ENCODE results near the gene TPH2.

The TPH2 gene

DNA sequence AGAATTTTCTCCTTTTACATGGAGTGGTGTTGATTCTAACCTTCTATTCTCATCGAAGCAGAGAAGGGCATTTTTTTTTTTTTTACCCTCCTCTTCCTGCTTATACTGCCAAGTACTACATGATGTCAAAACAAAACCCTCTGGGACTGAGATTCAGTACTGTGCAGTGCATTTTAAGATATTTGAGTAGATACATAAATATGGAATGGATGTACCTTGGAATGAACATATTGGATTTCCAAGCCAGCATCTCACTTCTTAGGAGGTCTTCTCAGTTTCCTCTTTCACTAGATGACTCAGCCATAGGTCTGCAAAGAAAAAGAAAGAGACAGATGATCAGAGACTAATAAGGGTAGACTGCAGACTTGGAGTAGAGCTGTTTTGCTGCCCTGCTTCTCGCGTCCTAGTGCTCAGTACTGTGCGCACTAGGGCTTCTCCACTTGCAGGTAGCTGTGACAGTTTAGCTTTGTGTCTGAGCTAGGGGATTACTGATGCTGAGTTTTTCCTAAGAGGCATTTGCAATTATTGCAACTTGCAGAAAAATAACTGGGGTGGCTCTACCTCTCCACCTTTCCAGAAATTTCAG is 20.4 kb downstream of the TPH2 start:
- DNase-seq (ENCODE audit: low spot score): no peak

DNA sequence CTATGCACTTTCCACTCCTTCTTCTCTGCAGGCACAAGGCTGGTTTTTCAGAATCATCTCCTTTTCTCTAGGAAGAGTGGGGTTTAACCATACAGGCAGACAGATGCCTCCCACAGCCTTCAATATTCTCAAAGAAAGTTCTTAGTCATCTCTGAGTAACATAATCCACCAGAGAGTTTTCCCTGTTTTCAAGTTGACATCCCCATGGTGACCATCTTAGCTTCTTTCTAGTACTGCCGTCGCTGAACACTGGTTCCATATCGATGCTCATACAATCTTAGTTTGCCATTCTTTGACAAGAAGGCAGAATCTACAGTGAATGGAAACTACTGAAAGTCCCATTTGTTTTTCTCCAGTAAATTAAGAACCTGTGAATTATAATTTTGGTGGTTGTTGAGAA is 28.6 kb downstream of the TPH2 start:
- no peak for DNase-seq (ENCODE audit: low spot score)

DNA sequence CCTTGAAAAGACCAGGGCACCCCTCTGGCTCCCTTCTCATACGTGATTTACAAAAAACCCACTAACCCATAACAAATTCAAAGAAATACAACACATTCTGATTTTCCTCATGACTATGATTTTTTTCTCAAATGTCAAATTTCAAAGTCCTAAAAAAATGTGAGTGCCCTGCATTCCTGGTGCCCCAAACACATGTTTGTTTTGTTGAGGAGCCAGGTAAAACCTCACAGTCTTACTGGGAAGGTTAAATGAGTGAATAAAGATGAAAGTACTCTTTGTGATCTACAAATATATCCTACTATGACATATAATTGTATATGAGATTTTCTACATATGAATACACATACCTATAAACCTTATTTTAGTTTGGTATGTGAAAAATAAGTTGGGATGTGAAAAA is 30.7 kb downstream of the TPH2 start:
- no peak for DNase-seq (ENCODE audit: low spot score)

DNA sequence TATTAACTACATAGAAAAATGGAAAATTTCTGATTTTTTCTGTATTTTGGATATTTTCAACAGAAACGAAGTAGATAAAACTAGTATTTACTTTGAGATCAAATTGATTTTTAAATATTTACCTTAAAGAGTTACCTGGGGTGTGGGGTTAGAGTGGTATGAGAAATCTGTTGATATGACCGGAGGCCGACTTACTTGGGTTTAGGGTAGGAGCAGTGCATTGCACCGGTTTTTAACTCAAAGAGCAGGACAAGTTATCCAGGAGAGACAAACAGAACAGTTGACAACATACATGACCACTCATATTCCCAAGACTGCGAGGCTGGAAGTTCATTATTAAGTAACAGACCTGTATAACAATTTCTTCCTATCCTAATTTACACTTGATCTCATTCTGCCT is 31.4 kb downstream of the TPH2 start:
- DNase-seq (ENCODE audit: low spot score): no peak

DNA sequence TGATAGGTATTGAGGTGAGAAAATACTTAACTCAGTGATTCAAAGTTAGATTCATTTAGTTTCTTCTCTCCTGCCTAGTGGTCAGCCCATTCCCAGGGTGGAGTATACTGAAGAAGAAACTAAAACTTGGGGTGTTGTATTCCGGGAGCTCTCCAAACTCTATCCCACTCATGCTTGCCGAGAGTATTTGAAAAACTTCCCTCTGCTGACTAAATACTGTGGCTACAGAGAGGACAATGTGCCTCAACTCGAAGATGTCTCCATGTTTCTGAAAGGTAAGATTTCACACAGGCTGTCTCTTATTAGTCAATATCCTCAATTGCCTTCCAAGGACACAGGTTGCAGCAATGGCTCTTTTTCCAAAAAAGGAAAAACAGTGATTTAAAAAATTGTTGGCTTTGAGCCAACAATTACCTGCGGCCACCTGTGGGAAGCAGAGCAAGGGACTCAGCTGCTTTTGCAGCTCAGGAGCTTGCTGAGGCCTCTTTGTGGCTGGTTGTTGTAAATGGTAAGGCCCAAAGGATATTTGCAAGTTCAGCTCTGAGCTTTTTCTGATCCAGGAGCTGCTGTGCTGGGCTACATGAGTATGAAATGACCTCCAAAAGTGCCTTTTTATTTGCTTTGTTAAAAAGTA is 33.9 kb downstream of the TPH2 start:
- no peak for DNase-seq (ENCODE audit: low spot score)

DNA sequence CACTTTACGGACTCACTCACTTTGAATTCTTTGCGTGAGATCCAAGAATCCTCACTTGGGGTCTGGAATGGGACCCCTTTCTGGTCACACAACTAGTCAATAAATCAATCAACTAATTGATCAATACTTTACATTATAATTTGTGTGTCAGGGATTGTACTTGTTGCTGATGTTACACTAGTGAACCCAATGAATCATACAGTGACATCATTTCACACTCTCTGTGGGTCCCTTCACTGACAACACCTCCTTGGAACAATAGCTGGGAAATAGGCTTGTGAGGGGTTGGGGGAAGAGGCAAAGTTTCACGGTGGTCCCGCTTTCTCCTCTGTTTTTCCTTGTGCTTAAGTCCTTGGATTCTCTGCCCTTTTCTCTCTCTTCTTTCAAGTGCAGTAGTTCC is 35.0 kb downstream of the TPH2 start:
- DNase-seq (ENCODE audit: low spot score): no peak

DNA sequence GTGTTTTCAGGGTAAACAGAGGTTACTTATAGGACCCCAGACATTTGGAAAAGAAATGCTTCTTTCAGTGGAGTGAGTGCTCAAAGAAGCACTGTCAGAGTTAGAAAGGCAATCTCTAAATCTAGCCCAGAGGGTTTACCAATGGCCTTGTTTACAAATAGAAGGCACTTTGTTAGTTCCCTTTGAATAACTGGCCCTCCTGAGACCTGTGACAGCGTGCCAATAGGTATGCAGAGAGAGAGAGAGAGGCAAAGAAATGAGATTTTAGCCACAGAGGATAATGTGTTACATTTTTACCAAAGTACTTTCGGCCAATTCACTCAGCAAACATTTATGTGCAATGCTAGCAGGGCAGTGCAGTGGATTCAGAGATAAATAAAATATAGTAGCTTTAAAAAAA is 41.9 kb downstream of the TPH2 start:
- DNase-seq (ENCODE audit: low spot score): no peak

DNA sequence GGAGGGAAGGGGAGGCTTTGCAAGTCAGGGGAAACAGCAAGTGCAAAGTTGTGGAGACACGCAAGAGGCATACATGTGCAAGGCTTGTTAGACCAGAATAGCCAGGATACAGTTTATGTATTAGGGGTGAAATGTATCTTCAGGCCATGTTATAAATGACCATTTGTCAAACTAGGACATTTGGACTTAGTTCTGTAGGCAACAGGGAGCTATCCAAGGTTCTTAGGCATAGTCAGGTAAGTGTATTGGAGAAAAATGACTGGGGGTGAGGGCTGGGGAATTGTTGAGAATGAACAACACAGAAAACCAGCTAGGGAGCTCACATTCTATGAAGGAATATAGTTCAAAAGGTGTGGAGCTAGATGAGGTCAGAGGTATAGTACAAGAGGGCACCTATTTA is 42.5 kb downstream of the TPH2 start:
- no peak for DNase-seq (ENCODE audit: low spot score)

DNA sequence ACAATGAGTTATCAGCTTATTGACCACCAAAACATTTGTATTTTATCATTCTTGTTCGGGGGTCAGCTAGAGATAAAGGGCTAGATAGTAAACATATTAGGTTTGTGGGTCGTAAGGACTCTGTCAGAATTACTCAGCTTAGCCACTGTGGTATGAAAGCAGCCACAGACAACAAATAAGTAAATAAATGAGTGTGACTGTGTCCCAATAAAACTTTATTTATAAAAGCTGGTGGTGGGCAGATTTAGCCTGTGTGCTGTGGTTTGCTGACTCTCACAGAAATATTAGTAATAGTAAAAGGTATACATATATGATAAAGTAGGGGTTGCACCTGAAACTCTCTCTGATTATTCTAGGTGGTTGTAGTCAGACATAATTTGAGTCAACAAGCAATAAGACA is 56.1 kb downstream of the TPH2 start:
- DNase-seq (ENCODE audit: low spot score): no peak

DNA sequence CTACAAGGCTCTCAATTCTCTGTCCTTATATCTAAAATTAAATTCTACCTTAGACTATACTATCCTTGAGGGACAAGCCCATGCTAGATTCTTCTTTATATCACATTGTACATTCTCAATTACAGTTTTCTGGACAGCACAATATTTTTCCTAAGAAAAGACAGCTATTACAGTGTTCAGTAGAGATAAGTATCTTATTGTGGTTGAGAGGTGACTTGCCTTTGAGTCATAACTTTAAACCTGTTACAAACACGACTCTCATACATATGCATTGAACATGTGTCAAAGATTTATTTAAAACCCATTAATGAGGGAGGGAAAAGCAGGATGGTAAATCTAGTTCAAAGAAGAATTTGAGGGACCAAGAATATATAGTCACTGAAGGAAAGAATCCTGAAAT is 61.1 kb downstream of the TPH2 start:
- DNase-seq (ENCODE audit: low spot score): no peak

DNA sequence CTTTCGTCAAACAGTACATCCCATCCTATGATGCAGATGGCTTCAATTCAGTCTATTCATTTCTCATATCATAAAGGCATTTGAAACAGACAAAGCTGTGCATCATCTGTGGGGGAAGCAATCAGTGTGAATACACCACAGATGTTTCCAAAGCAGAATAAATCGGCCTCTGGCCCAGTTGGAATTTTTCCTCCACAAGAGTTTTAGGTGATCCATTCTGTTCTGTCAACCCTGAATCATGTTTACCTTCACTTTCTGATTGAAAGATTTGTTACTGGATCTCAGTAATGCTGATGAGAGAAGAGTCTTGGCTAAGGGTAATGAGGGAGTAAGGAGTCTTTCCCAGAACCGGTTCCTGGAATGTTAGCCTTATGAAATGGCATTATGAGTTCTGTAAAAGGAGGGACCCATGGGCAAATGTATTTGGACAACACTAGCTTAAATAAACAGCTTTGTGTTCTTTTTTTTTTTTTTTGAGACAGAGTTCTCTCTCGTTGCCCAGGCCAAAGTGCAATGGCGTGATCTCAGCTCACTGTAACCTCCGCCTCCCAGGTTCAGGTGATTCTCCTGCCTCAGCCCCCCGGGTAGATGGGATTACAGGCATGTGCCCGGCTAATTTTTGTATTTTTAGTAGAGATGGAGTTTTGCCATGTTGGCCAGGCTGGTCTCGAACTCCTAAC is 62.5 kb downstream of the TPH2 start:
- no peak for DNase-seq (ENCODE audit: low spot score)

DNA sequence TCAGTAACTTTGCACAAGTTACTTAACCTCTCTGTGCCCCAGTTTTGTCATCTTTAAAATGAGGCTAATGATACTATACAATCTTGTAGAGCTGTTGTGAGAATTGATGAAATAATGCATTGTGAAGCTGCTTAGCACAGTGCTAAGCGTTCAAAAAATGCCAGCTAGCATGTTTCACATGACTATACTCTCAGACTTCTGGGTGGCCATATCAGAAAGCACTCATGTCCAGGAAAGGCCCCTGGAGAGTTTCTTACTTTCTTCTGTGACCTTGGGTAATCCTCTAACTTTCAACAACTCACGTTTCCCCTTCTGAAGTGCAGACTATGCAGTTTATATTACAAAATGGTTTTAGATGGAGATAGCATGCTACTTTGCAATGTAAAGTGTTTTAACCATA is 68.1 kb downstream of the TPH2 start:
- no peak for DNase-seq (ENCODE audit: low spot score)

DNA sequence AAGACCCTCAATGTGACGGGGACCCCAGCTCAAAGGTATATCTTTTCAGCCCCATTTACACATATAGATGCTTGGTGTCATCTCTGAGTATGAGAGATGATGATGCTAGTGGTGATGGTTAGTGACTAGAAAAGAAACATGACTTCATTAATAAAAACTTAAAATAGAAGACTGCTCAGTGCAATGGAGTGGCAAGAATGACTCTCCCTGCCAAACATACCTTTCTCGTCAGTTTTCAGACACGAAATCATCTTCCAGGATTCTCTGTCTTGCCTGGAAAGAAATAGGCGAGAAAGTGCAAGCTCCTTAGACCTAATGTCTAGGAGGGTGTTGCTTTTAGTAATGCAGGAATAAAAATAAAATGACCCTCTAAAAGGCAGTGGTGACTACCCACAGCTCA is 71.7 kb downstream of the TPH2 start:
- DNase-seq (ENCODE audit: low spot score): no peak

DNA sequence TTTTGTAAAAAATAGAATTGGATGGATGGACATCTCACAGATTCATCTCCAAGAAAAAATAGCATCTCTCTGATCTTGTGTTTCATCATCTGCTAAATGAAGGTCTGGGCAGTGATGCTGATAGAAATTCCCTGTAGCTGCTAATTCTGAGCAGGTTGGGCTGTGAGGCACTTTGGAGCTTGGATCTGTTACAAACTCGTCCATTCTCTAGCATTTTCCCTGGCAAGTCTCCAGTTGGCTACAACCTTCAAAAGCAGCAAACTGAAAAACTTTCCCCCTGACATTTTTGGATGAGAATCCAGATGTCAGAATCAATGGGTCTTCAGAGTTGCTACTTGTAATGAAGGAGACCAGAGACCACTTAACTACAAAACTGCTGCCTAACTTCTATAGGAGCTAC is 72.7 kb downstream of the TPH2 start:
- no peak for DNase-seq (ENCODE audit: low spot score)

DNA sequence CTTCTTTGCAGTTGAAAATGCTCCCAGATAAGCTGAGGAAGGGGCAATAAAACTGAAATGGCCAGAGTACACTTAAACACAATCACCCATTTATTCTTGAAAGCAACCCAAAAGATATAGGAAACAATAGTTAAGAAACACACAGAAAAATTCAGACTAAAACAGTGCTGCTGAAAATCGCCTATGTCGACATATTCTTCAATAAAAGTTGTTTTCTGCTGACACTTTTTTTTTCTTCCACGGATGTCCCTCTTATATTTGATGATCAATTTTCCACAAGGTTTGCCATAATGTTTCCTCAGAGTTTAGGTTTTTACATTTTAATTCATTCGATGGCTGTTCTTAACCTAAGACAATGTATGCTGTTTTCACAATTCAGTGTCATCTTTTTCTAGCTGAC is 74.2 kb downstream of the TPH2 start:
- no peak for DNase-seq (ENCODE audit: low spot score)

DNA sequence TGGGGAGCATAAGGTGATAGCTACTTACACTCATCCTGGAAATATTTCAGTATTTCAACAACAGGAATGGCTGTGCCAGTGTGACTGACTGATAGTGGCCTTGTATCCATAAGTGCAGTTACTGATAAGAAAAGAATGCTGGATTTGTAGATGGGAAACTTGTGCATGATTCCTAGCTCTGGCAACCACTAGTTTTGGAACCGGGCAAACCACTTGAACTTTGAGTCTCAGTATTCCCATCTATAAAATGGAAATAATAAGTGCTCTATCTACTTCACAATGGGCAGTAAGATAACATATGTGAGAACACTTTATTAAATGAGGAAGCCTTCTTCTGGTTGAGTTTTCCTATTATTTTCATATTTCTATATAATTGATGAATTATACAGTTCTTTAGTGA is 77.2 kb downstream of the TPH2 start:
- DNase-seq (ENCODE audit: low spot score): no peak

DNA sequence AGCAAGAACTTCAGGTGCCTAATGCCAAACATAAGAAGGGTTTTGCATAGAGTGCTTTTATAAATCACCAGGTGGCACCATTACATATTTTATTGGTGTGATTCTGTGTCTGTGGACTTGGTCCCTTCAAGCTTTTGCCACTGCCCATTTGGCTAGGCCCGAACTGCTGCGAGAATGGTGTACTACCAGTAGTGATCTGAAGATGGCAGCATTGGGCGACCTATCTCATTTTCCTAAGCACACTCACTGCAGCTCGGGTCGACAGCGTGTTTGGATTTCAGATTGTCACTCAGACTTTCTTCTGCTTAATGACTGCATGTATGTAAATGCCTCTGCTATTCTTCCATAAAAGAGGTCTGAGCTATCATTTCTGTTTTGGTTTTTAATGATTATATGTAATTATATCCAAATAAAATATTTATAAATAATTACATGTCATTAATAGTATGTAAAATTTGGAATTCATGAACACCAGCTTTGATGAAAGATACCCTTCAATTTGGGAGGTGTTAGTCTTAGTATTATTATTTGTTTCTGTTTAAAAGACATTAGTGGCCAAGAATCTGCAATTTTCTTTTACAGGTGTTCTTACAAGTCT is 78.5 kb downstream of the TPH2 start:
- DNase-seq (ENCODE audit: low spot score): peak; percentile 56

DNA sequence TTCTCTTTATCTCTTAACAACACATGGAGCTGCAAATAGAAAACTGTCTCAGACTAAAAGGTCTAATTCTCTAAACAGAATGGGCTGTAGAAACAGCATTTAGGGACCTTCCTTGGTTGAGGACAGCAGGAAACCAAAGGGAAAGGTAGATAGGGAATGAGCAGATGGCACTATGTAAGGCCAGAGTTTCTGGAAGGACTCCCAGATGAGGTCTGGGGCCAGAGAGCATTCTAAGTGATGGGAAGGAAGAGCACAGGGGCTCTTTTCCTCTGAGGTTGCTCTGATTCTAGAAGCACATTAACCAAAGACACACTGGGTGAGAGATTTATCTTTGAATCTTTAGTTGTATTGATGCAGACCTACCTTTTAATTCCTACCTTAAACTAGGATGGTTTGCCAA is 79.4 kb downstream of the TPH2 start:
- no peak for DNase-seq (ENCODE audit: low spot score)

DNA sequence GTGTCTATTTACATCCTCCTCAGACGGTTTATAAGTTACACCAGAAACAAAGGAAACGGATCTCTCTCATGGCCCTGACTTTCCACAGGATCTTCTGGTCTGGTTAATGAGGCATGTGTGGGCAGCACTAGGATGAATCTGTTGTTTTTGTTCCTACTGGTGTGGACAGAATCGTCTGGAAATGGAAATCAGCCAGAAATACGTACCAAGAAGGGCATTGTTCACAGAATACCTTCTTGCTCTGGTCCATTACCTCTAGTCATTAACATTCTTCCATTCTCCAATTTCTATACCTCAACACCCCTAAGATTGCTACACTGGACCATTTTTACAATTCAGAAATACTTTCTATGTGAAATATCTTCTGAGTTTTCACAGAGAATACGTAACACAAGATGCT is 86.0 kb downstream of the TPH2 start:
- no peak for DNase-seq (ENCODE audit: low spot score)

DNA sequence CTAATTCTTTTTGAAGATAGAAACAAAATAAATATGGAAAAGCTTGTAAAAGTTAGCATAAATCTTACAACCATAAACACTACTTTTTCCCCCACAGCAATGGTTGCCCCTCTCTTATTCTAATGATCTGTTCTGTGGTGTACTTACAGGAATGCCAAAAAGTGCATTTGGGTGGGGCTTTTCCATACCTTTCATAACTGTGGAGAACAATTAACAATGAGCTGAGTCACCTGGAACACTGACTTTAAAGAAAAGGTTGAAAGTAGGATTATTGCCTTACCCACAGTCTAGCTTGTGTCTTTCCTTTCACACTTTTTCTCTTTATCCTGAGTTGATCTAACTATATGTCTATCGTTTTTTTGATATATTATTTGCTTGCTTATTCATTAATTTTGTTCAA is 86.9 kb downstream of the TPH2 start:
- no peak for DNase-seq (ENCODE audit: low spot score)

DNA sequence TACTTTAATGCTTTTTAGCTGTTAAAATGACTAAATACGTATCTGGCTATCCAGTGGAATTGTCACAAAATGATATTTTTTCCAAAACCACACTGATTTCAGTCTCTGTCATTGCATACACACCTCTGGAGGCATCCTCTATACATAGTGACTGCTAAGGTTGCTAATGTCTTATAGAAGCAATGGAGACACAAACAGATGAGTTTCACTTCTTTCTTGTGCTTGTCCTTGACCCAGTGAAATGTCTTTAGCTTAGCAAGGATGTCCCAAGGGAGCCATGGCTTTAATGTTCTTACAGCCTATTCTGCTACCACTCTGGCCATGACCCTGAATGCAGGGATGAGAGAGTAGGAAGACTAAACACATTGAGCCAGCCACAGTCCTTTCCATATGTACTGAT is 90.3 kb downstream of the TPH2 start:
- no peak for DNase-seq (ENCODE audit: low spot score)

DNA sequence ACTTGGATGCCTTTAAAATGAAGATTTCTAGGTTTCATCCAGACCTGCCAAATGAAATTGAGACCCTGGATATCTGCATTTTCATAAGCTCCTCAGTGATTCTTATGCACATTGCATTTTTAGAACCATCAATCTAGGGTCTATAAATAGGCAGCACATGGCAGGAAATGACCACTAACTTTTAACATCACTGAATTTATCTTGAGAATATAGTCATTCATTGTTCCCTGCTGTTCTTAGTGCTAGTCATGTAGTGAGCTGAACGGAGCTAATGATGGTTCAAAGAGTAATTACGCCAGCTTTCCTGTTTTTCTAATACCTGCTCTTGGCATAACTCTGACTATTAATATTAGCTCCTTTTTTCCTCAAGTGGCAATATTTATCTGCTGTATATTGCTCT is 91.6 kb downstream of the TPH2 start:
- no peak for DNase-seq (ENCODE audit: low spot score)

DNA sequence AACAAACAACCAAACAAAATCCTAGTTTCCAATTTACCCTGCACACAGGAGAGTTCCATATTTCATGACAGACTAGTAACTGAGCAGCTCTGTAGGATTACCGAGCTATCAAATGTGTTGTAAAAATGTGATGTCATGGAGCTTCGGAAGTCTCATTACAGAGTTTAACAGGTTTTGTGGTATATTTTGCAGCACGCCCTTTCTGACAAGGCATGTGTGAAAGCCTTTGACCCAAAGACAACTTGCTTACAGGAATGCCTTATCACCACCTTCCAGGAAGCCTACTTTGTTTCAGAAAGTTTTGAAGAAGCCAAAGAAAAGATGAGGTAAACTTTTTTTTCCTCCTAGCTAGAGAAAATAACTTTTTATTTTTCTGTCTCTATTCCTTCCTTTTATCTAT is 92.4 kb downstream of the TPH2 start:
- no peak for DNase-seq (ENCODE audit: low spot score)

DNA sequence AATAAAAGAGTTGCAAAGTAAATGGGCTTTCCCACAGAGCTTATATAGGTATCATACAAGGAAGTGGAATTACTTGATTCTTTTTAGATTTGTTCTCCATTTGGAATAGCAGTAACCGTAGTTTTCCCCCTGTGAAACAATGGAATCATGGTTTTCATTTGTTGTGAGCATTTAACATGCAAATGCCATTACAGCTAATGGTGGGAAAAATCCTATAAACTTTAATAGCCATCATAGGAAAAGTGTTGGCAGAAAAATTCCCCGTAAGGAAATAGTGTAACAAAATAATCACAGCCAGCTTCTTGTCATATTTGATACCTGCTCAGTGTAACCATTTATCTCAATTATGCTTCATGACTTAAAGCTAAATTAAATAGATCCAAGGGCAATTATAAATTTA is 95.3 kb downstream of the TPH2 start:
- no peak for DNase-seq (ENCODE audit: low spot score)
